Fibroblast of lung (primary cell): ENCODE results near the gene ETFA. TPM values are rescaled to one million over a fixed set of nuclear protein-coding genes. Genes with fewer than 3 reads are reported as not detected.

Experiments
- DNase-seq, 2 donors: peaks; one replicate each; pipeline versions ENCODE4 v3.0.0 to v3.0.0-alpha.2; 2010; ENCODE audit warnings: low read depth in 2 of 2
- H2AFZ ChIP-seq: 2 replicates; pipeline ENCODE4 v1.5.1; 2012; ENCODE audit warnings: low read length, control low read depth, inconsistent platforms
- H3K27ac ChIP-seq: 2 replicates; pipeline ENCODE4 v1.5.1; 2011; ENCODE audit warnings: low read length, control low read depth; ENCODE audit not compliant: insufficient read depth
- H3K27me3 ChIP-seq: 2 replicates; pipeline ENCODE4 v1.5.1; 2011; ENCODE audit warnings: mild to moderate bottlenecking, low read length; ENCODE audit not compliant: control insufficient read depth, insufficient read depth
- H3K36me3 ChIP-seq: 2 replicates; pipeline ENCODE4 v1.5.1; 2011; ENCODE audit warnings: low read length; ENCODE audit not compliant: control insufficient read depth, insufficient read depth
- H3K4me1 ChIP-seq: 2 replicates; pipeline ENCODE4 v1.5.1; 2011; ENCODE audit warnings: low read length; ENCODE audit not compliant: control insufficient read depth, insufficient read depth; ENCODE audit errors: extremely low read depth
- H3K4me2 ChIP-seq: 2 replicates; pipeline ENCODE4 v1.5.1; 2011; ENCODE audit warnings: low read length, control low read depth; ENCODE audit not compliant: insufficient read depth; ENCODE audit errors: extremely low read depth
- H3K4me3 ChIP-seq, 4 experiments: fragments of 200-600 bp in 1 of 4; sonication (generic) in 1 of 4; replicated peaks in 1 of 4; 2 replicates each; pipeline ENCODE4 v1.5.1; 2011 to 2016; ENCODE audit warnings: low read length in 4 of 4, low read depth in 3 of 4, mild to moderate bottlenecking in 3 of 4, control low read depth in 2 of 4, inconsistent platforms in 1 of 4, mixed read lengths in 1 of 4; ENCODE audit not compliant: insufficient read depth in 1 of 4; ENCODE audit errors: control extremely low read depth in 1 of 4
- H3K79me2 ChIP-seq: 2 replicates; pipeline ENCODE4 v1.5.1; 2012; ENCODE audit warnings: mild to moderate bottlenecking, low read length, inconsistent platforms; ENCODE audit not compliant: control insufficient read depth, insufficient read depth
- H3K9ac ChIP-seq: 2 replicates; pipeline ENCODE4 v1.5.1; 2011; ENCODE audit warnings: mild to moderate bottlenecking, low read length, control low read depth; ENCODE audit not compliant: insufficient read depth
- H3K9me3 ChIP-seq: 2 replicates; pipeline ENCODE4 v1.5.1; 2012; ENCODE audit warnings: low read depth, low read length; ENCODE audit not compliant: control insufficient read depth, insufficient read depth
- H4K20me1 ChIP-seq: 2 replicates; pipeline ENCODE4 v1.5.1; 2011; ENCODE audit warnings: low read length; ENCODE audit not compliant: control insufficient read depth, insufficient read depth; ENCODE audit errors: extremely low read depth
- CTCF ChIP-seq, 2 donors: IDR thresholded peaks in 1 of 2; conservative IDR thresholded peaks in 1 of 2; 1 replicate in 1 of 2; 2 replicates in 1 of 2; pipeline ENCODE4 v1.5.1; 2011 to 2012; ENCODE audit warnings: low read length in 2 of 2, control low read depth in 1 of 2, inconsistent platforms in 1 of 2, low read depth in 1 of 2, mild to moderate bottlenecking in 1 of 2
- EZH2 ChIP-seq: IDR thresholded peaks from 2 replicates; pipeline ENCODE4 v1.5.1; 2012; ENCODE audit warnings: low read length, control low read depth, mild to moderate bottlenecking; ENCODE audit errors: missing control alignments
- polyA plus RNA-seq, 2 donors: library from polyadenylated mRNA; depleted of rRNA in 1 of 2; stranded (reverse) in 1 of 2; unstranded in 1 of 2; fragments of >200 nt; gene quantifications; 2 replicates each; pipeline ENCODE4 v1.2.1, GENCODE V29; 2011 to 2012; ENCODE audit warnings: missing spikeins in 1 of 2
- total RNA-seq: library from RNA; depleted of rRNA; stranded (reverse); fragments of >200 nt; gene quantifications from 2 replicates; pipeline ENCODE4 v1.2.1, GENCODE V29; 2014

ETFA gene
- total and polyA plus RNA-seq, 2 donors (not counting 1 experiment from before 2014, with no cell fraction given), result 129 to 161 TPM

DNA sequence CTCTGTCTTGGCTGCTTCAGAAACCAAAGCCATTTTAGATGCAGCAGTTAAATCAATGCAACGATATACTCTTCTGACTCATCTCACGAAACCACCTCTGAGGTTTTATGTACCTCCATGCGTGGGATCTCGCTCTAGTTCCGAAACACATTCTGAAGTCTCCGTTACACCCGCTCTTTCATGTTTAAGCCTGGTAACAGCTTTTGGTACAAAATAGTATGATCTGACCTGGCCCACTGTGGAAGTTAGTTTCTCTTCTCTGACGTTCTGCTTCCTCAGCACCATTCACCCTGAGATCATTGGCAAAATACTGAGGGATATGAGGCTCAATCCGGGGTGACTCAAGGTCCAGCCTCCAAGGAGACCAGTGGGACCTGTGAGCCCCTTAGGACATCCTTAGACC lies 129.6 kb downstream of the ETFA start:
- Histone ChIP-seq H3K79me2 (no peaks in the 10 kb centered on the region), H3K9me3 (no peaks in the 10 kb centered on the region), H3K4me1 (peaks cover 9% of the 10 kb centered on the region), H3K4me3 (no peak overlapping the region), H3K27me3 (peaks cover 4% of the 10 kb centered on the region), H3K36me3 (no peaks in the 10 kb centered on the region), H4K20me1 (no peaks in the 10 kb centered on the region), H3K4me2 (no peak overlapping the region), H2AFZ (no peak overlapping the region), H3K27ac (no peak overlapping the region), H3K9ac (no peak overlapping the region)
- TF ChIP-seq CTCF (conservative IDR thresholded peaks at IDR 0.05 in 1 of 2, IDR thresholded peaks at IDR 0.05 in 1 of 2; ENCODE audit: low read depth in 1 of 2, low read length in 2 of 2), result no peak
- TF ChIP-seq EZH2, result no peak
- no peak for DNase-seq

DNA sequence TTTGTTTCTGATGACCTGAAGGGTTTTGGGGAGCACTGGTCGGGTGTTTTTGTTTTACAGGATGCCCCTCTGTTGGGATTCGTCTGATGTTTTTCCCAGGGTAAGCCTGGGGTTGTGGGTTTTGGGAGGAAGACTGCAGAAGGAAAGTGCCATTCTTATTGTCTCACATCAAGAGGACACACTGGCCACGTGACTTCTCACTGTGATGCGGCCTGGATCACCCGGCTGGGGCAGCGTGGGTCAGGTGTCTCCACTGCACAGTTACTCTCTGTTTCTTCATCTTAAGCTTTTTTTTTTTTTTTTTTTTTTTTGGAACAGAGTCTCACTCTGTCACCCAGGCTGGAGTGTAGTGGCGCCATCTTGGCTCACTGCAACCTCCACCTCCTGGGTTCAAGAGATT lies 130.9 kb downstream of the ETFA start:
- TF ChIP-seq CTCF (conservative IDR thresholded peaks at IDR 0.05 in 1 of 2, IDR thresholded peaks at IDR 0.05 in 1 of 2; ENCODE audit: low read depth in 1 of 2, low read length in 2 of 2), result no peak
- TF ChIP-seq EZH2, result no peak
- DNase-seq, result no peak
- peaks cover 4% of the 10 kb centered on the region for H3K27me3 ChIP-seq
- H3K36me3 ChIP-seq, result no peaks in the 10 kb centered on the region
- no peaks in the 10 kb centered on the region for H4K20me1 ChIP-seq
- H3K4me2 ChIP-seq, result no peak overlapping the region
- no peaks in the 10 kb centered on the region for H3K79me2 ChIP-seq
- H3K4me3 ChIP-seq, result no peak overlapping the region
- H3K9ac ChIP-seq, result no peak overlapping the region
- no peaks in the 10 kb centered on the region for H3K4me1 ChIP-seq
- H2AFZ ChIP-seq, result no peak overlapping the region
- no peak overlapping the region for H3K27ac ChIP-seq
- H3K9me3 ChIP-seq, result no peaks in the 10 kb centered on the region

DNA sequence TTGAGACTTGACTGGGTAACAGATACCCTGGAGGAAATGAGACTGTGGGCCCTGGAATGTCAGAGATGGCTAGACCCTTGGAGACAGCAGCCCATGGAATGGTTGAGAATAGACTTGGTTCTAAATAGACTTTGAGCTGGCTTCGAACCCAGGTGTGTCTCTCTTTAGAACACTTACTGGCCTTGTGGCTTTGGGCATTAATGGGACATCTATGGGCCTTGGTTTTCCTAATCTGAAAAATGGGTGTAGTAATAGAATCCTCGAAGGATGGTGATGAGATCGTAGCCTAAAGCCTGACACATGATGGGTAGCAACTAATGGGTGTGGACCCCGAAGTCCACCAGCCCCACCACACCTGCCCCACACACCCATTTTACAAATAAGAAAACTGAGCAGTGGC lies 132.2 kb downstream of the ETFA start:
- Histone ChIP-seq H3K4me3 (no peak overlapping the region), H4K20me1 (no peaks in the 10 kb centered on the region), H3K9me3 (no peaks in the 10 kb centered on the region), H3K9ac (no peak overlapping the region), H3K79me2 (no peaks in the 10 kb centered on the region), H3K4me2 (no peak overlapping the region), H3K27ac (no peak overlapping the region), H3K27me3 (peaks cover 4% of the 10 kb centered on the region), H2AFZ (no peak overlapping the region), H3K36me3 (no peaks in the 10 kb centered on the region), H3K4me1 (no peaks in the 10 kb centered on the region)
- DNase-seq, result no peak
- TF ChIP-seq EZH2 (no peak), CTCF (conservative IDR thresholded peaks at IDR 0.05 in 1 of 2, IDR thresholded peaks at IDR 0.05 in 1 of 2; ENCODE audit: low read depth in 1 of 2, low read length in 2 of 2) (no peak)
